ENCODE results near the gene COL16A1. TPM values are rescaled to one million over a fixed set of nuclear protein-coding genes. Genes with fewer than 3 reads are reported as not detected.

Gene COL16A1
- total and polyA plus RNA-seq, 4 donors: 0.43 to 3.8 (median 2.3) TPM

DNA sequence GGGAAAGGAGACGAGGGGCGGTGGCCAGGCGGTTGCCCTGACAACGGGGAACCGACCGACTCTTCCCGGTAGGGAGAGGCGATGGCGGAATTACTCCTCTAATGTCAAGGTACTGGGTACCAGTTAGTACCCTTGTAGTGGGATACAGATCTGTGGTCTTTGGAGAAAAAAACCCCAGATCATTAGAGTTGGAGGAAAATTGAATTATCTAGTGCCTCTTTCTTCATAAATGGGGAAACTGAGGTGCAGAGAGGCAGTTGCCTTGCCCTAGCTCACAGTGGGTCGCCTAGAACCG lies 58.6 kb downstream of the COL16A1 start:
- TF ChIP-seq YY1 (IDR thresholded peaks at IDR 0.05) (peak; percentile 9), RAD21 (IDR thresholded peaks at IDR 0.05) (no peak)
- TF ChIP-seq, protein P1, sequence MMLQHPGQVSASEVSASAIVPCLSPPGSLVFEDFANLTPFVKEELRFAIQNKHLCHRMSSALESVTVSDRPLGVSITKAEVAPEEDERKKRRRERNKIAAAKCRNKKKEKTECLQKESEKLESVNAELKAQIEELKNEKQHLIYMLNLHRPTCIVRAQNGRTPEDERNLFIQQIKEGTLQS (IDR thresholded peaks at IDR 0.05): peak; percentile 6
- Histone ChIP-seq H3K27ac (ENCODE audit: low read depth in 1 of 2, low read length in 2 of 2) (peak overlapping the region; percentile 96 to 98), H3K27me3 (ENCODE audit: control insufficient read depth in 4 of 4, insufficient read depth in 4 of 4, low read length in 3 of 4) (no peaks in the 10 kb centered on the region), H3K4me3 (ENCODE audit: low read depth in 1 of 3, low read length in 3 of 3) (peak overlapping the region; percentile 44 to 97 (median 74)), H3K9ac (ENCODE audit: low read depth in 1 of 2, low read length in 2 of 2) (peak overlapping the region; percentile 53 to 94), H3K9me3 (ENCODE audit: control insufficient read depth in 4 of 4, low read length in 3 of 4) (no peaks in the 10 kb centered on the region), H3K36me3 (ENCODE audit: control insufficient read depth in 4 of 4, insufficient read depth in 3 of 4, low read depth in 1 of 4, low read length in 3 of 4) (no peaks in the 10 kb centered on the region), H3K4me1 (ENCODE audit: control insufficient read depth in 4 of 4, insufficient read depth in 4 of 4, low read length in 3 of 4) (peaks cover 0 to 26% (median 13%) of the 10 kb centered on the region in 4 donors)
- no peak for DNase-seq (ENCODE audit: low spot score)
- WGBS: 1% methylated on average over 11 of the region's 11 CpGs

DNA sequence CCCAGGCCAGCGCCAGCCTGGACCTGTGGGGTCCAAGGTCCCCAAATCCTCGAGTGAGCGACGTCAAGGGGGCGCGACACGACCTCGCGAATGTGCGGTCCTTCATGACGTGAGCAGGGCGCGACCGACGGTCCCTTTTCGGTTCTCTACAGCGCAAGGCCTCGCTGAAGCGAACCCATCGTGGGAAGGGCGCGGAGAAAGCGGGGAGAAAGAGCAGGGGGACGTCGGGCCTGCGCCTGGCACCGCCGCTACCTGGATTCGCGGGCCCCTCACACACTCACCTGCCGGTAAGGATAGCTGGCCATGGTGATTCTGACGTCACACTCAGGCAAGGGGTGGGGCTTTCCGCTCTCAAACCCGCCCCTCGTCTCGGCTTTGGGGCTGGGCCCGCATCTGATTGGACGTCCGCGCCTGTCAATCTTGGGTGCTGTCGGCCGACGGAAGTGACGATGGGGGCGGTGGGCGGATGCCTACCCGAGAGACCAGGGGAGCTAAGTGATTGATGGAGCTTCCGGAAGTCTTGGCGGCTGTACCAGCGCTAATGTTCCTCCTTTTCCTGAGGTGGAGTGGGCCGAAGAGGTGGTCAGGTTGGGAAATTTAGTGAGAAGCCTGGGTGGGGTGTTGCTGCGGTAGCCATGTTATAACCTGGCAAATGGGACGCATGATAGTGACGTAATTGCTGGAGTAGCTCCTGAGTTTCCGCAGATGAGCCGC lies 59.1 kb downstream of the COL16A1 start, which contains the start of gene PEF1:
Gene PEF1, minus strand, starts transcription at position 317 of the 714 bp plus-strand sequence. Its CDS starts 12 bp downstream, at position 305.
- peaks cover 0 to 26% (median 15%) of the 10 kb centered on the region in 4 donors for H3K4me1 ChIP-seq (ENCODE audit: control insufficient read depth in 4 of 4, insufficient read depth in 4 of 4, low read length in 3 of 4)

More for the DNA sequence above, 59.1 kb downstream of the COL16A1 start, which contains the start of gene PEF1:
- Histone ChIP-seq H3K27me3 (ENCODE audit: control insufficient read depth in 4 of 4, insufficient read depth in 4 of 4, low read length in 3 of 4) (no peaks in the 10 kb centered on the region), H3K4me3 (ENCODE audit: low read depth in 1 of 3, low read length in 3 of 3) (peak within 1 kb of the TSS; percentile 44 to 97 (median 90)), H3K36me3 (ENCODE audit: control insufficient read depth in 4 of 4, insufficient read depth in 3 of 4, low read depth in 1 of 4, low read length in 3 of 4) (no peaks in the 10 kb centered on the region), H3K9me3 (ENCODE audit: control insufficient read depth in 4 of 4, low read length in 3 of 4) (no peaks in the 10 kb centered on the region), H3K27ac (ENCODE audit: low read depth in 1 of 2, low read length in 2 of 2) (peak within 1 kb of the TSS; percentile 96 to 98), H3K9ac (ENCODE audit: low read depth in 1 of 2, low read length in 2 of 2) (peak within 1 kb of the TSS; percentile 90 to 94)
- peak; percentile 99 for DNase-seq (ENCODE audit: low spot score)
- TF ChIP-seq EGR1 (IDR thresholded peaks at IDR 0.05; ENCODE audit: low read depth in 2 of 2): peak in 1 of 2 donors; percentile 48
- peak; percentile 67 for TF ChIP-seq NR2F2 (IDR thresholded peaks at IDR 0.05)
- TF ChIP-seq FOXA2 (IDR thresholded peaks at IDR 0.05): no peak
- peak; percentile 93 to 98 for TF ChIP-seq GABPA (IDR thresholded peaks at IDR 0.05 in 1 of 2, conservative IDR thresholded peaks at IDR 0.05 in 1 of 2)
- TF ChIP-seq RXRA (IDR thresholded peaks at IDR 0.05): peak; percentile 23 to 69
- TF ChIP-seq HNF4A (conservative IDR thresholded peaks at IDR 0.05): peak; percentile 3 to 78
- peak; percentile 100 for TF ChIP-seq YY1 (IDR thresholded peaks at IDR 0.05)
- TF ChIP-seq, protein P2, sequence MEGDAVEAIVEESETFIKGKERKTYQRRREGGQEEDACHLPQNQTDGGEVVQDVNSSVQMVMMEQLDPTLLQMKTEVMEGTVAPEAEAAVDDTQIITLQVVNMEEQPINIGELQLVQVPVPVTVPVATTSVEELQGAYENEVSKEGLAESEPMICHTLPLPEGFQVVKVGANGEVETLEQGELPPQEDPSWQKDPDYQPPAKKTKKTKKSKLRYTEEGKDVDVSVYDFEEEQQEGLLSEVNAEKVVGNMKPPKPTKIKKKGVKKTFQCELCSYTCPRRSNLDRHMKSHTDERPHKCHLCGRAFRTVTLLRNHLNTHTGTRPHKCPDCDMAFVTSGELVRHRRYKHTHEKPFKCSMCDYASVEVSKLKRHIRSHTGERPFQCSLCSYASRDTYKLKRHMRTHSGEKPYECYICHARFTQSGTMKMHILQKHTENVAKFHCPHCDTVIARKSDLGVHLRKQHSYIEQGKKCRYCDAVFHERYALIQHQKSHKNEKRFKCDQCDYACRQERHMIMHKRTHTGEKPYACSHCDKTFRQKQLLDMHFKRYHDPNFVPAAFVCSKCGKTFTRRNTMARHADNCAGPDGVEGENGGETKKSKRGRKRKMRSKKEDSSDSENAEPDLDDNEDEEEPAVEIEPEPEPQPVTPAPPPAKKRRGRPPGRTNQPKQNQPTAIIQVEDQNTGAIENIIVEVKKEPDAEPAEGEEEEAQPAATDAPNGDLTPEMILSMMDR (IDR thresholded peaks at IDR 0.05; ENCODE audit: low read depth, low read length, missing input control): no peak
- no peak for TF ChIP-seq FOXA1 (IDR thresholded peaks at IDR 0.05)
- TF ChIP-seq, protein P1 (IDR thresholded peaks at IDR 0.05): peak; percentile 38
- TF ChIP-seq, protein P3, sequence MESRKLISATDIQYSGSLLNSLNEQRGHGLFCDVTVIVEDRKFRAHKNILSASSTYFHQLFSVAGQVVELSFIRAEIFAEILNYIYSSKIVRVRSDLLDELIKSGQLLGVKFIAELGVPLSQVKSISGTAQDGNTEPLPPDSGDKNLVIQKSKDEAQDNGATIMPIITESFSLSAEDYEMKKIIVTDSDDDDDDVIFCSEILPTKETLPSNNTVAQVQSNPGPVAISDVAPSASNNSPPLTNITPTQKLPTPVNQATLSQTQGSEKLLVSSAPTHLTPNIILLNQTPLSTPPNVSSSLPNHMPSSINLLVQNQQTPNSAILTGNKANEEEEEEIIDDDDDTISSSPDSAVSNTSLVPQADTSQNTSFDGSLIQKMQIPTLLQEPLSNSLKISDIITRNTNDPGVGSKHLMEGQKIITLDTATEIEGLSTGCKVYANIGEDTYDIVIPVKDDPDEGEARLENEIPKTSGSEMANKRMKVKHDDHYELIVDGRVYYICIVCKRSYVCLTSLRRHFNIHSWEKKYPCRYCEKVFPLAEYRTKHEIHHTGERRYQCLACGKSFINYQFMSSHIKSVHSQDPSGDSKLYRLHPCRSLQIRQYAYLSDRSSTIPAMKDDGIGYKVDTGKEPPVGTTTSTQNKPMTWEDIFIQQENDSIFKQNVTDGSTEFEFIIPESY (IDR thresholded peaks at IDR 0.05): no peak
- TF ChIP-seq, protein P4, sequence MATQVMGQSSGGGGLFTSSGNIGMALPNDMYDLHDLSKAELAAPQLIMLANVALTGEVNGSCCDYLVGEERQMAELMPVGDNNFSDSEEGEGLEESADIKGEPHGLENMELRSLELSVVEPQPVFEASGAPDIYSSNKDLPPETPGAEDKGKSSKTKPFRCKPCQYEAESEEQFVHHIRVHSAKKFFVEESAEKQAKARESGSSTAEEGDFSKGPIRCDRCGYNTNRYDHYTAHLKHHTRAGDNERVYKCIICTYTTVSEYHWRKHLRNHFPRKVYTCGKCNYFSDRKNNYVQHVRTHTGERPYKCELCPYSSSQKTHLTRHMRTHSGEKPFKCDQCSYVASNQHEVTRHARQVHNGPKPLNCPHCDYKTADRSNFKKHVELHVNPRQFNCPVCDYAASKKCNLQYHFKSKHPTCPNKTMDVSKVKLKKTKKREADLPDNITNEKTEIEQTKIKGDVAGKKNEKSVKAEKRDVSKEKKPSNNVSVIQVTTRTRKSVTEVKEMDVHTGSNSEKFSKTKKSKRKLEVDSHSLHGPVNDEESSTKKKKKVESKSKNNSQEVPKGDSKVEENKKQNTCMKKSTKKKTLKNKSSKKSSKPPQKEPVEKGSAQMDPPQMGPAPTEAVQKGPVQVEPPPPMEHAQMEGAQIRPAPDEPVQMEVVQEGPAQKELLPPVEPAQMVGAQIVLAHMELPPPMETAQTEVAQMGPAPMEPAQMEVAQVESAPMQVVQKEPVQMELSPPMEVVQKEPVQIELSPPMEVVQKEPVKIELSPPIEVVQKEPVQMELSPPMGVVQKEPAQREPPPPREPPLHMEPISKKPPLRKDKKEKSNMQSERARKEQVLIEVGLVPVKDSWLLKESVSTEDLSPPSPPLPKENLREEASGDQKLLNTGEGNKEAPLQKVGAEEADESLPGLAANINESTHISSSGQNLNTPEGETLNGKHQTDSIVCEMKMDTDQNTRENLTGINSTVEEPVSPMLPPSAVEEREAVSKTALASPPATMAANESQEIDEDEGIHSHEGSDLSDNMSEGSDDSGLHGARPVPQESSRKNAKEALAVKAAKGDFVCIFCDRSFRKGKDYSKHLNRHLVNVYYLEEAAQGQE (IDR thresholded peaks at IDR 0.05): no peak
- no peak for TF ChIP-seq TAF1 (conservative IDR thresholded peaks at IDR 0.05)
- peak; percentile 45 for TF ChIP-seq HNF4G (IDR thresholded peaks at IDR 0.05)
- TF ChIP-seq, protein P5, sequence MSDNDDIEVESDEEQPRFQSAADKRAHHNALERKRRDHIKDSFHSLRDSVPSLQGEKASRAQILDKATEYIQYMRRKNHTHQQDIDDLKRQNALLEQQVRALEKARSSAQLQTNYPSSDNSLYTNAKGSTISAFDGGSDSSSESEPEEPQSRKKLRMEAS (IDR thresholded peaks at IDR 0.05): no peak
- no peak for TF ChIP-seq RAD21 (IDR thresholded peaks at IDR 0.05)
- peak in 1 of 2 donors; percentile 41 for TF ChIP-seq JUND (IDR thresholded peaks at IDR 0.05)
- TF ChIP-seq SP1 (IDR thresholded peaks at IDR 0.05): peak; percentile 79
- WGBS: under 1% methylated on average over 56 of the region's 56 CpGs

All from liver (tissue), 9 donors.